A204.1 (cell line): ENCODE results near the gene HS6ST1.

Experiments used
- FAIRE-seq: peaks from 2 replicates; lab custom pipeline; 2012; peaks lifted over from hg19 to GRCh38; lab: Jason Lieb, UNC

HS6ST1 gene

DNA sequence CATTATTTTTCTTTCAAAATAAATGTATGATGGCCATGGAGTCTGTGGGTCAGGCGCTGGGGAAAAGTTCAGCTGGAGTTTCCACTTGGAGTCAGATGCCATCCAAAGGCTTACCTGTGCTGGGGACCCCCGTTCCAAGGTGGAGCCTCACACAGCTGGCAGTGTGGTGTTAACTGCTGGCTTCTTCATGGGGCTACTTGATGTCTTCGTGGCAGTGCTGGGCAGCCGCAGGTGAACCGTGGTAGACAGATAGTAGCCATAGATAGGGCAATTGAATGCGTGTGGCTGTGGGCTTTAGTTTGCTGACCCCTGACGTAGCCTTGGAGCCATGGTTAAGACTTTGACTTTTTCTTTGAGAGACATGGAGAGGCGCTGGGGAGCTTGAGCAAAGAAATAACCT is 83.1 kb downstream of the HS6ST1 start:
- FAIRE-seq, result no peak

DNA sequence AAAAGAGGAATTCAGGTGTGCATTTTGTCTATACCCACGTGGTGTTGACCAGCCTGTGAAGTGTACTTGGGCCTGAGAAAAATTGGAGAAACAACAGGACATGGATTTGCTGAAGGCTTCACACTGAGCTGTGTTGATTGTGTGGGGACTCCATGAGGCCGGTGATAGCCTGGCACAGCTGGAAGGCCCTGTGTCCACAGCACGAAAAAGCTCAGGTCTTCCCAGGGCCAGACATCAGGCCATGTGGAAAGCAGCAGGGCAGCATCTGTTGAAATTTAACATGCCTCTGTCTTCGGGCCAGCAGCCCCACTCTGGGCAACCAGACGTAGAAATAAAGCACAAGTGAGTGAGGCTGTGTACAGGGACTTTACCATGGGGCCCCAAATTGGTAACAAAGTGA is 84.1 kb downstream of the HS6ST1 start:
- FAIRE-seq, result no peak

DNA sequence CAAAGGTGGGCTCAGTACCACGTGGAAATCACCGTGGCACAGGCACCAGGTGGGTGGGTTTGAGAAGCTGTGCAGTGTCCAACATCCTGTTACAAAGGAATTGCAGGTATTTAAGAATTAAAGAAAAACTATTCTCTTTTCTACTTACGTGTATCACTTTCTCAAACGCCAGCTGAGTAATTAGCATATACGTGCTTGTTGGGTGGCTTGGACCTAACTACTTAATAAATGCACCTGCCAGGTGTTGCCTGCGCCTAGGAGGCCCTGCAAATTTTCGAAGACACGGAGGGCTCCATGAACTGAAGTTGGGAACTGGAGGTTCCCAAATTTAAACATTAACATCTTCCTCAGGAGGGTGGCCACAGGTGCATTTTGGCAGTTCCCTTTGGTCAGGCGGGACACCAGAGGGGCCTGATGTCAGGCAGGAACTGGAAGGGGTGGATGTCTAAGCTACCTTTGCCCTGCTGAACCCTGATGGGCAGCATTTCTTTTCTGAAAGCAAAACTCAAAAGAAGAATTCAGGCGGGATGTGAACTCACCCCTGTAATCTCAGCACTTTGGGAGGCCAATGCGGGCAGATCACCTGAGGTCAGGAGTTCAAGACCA is 84.8 kb downstream of the HS6ST1 start:
- FAIRE-seq, result no peak

DNA sequence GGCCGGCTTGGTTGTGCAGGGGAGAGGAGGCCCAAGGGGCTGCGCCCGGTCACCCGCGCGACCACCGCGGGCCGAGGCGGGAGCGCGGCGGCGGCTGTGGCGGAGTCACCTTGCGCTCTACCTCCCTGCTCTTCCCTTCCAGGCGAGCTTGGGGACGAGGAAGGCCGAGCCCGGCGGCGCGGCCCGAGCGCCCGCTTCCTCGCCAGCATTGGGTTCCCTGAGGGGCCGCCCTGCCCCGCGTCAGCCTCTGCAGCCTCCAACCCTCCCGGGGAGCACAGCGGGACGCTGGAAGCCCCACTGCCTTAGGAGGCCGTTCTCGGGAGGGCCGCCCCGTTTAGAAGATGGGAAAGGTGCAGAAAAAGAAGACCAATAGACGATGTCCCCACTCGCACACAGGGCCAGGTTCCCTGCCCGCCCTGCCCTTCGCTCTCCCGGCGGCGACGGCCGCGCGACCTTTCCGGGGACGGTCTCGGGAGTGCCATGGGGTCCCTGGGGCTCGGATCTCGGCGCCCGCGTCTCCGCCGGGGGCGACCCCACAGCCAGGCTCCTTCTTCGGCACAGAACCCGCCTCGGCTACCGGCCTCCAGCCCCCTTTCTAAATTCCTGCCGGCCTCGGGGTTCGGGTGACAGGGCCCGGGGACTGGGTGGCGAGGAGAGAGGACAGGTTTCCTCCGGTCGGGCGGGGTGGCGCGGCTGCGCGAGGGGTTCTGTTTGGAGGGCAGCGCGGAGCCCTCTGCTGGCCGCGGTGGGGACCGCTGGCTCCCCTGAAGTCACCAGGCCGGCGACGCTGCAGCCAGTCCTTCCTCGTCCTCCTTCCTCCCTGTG is 85.5 kb downstream of the HS6ST1 start:
- no peak for FAIRE-seq

DNA sequence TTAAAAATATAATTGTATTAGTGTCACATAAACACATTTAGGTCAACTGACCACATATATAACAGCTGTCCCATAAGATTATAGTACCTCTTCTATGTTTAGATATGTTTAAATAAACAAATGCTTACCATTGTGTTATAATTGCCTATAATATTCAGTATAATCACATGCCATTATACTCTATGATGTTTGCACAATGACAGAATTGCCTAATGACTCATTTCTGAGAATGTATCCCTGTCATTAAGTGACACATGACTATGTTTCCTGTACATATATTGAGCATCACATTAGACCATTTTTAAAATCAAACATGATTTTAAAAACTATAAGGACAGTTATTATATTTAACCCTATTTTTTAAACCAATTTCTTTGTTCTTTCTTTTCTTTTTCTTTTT is 89.8 kb downstream of the HS6ST1 start:
- no peak for FAIRE-seq

DNA sequence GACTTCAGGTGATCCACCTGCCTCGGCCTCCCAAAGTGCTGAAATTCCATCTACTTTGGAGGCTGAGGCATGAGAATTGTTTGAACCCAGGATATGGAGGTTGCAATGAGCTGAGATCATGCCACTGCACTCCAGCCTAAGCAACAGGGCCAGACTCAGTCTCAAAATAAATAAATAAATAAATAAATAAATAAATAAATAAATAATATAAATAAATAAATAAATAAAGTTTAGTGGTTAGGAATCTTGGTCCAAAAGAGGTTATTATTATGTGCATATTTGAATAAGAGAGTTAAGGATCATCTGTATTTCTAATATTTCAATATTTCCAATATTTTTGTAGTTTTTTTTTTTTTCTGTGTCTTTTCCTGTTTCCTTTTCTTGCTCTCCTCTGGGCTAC is 90.8 kb downstream of the HS6ST1 start:
- FAIRE-seq, result no peak

DNA sequence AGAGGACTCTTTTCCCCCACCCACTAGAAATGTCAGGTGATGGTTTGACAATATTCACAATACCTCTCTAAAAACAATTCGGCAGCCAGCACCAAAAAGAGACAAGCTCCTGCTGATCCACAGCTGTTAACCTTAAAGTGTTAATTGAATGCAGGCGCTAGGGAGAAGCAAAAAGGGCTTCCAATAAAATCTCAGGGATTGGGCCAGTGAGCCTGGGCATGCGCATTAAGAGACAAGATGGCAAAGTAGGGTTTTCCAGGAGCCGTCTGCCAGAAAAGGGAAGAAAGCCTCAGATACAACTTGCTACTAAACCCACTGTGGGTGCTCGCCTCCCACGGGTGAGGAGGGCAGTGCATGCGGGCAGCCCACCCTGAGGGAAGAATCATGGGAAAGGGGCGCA is 98.8 kb downstream of the HS6ST1 start:
- no peak for FAIRE-seq

DNA sequence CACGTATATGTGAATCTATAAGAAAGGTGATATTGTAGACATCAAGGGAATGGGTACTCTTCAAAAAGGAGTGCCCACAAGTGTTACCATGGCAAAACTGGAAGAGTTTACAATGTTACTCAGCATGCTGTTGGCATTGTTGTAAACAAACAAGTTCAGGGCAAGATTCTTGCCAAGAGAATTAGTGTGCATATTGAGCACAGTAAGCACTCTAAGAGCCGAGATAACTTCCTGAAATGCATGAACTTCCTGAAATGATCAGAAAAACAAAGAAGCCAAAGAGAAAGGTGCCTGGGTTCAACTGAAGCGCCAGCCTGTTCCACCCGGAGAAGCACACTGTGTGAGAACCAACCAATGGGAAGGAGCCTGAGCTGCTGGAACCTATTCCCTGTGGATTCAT is 101.0 kb downstream of the HS6ST1 start:
- FAIRE-seq, result no peak

DNA sequence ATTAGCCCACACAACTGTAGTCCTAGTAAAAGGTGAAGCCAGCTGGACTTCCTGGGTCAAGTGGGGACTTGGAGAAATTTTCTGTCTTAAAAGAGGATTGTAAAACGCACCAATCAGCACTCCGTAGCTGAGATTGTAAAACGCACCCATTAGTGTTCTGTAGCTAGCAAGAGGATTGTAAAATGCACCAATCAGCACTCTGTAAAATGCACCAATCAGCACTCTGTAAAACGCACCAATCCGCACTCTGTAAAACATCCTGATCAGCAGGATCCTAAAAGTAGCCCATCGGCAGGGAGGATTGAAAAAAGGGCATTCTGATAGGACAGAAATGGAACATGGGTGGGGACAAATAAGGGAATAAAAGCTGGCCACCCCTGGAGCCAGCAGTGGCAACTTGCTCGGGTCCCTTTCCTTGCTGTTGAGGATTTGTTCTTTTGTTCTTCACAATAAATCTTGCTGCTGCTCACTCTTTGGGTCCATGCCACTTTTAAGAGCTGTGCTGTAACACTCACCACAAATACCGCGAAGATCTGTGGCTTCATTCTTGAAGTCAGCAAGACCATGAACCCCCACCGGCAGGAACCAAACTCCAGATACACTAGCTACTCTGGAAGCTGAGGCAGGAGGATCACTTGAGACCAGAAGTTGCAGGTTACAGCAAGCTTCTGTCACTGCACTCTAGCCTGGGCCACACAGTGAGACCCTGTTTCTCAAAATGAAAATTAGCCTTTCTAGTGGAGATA is 102.6 kb downstream of the HS6ST1 start:
- no peak for FAIRE-seq
